Measurements from ENCODE around the gene KIAA1755.

DNA sequence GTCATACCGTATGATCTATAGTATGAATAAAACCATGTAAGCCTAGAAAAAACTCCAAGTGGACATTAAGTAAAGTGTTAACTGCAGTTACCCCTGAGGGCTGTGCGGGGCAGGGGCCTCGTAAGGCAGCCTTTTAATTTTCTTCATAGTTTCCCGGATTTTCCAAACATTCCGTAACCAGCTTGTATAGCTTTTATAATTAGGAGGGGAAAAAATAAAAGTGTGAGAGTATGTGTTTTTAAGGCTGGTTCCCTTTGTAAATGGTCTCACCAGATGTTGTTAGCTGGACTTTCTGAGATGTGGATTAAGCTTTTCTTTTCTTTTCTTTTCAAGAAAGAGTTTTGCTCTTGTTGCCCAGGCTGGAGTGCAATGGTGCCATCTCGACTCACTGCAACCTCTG lies 7.0 kb downstream of the KIAA1755 start:
- TF ChIP-seq, protein P1, sequence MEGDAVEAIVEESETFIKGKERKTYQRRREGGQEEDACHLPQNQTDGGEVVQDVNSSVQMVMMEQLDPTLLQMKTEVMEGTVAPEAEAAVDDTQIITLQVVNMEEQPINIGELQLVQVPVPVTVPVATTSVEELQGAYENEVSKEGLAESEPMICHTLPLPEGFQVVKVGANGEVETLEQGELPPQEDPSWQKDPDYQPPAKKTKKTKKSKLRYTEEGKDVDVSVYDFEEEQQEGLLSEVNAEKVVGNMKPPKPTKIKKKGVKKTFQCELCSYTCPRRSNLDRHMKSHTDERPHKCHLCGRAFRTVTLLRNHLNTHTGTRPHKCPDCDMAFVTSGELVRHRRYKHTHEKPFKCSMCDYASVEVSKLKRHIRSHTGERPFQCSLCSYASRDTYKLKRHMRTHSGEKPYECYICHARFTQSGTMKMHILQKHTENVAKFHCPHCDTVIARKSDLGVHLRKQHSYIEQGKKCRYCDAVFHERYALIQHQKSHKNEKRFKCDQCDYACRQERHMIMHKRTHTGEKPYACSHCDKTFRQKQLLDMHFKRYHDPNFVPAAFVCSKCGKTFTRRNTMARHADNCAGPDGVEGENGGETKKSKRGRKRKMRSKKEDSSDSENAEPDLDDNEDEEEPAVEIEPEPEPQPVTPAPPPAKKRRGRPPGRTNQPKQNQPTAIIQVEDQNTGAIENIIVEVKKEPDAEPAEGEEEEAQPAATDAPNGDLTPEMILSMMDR (IDR thresholded peaks at IDR 0.05), result no peak
- TF ChIP-seq TEAD4 (IDR thresholded peaks at IDR 0.05; ENCODE audit: borderline replicate concordance, insufficient read depth), result no peak

Data from SK-N-SH (cell line).